Measurements from ENCODE around the gene MINK1.

- TF ChIP-seq EP300 (IDR thresholded peaks at IDR 0.05) (no peak), CTCF (IDR thresholded peaks at IDR 0.05) (no peak)
Observed at GRCh38 chr17:4897785-4898184, 64.6 kb downstream of the MINK1 start.

Measured in ovary (tissue), 3 donors.